ENCODE data around the gene UGT1A8.

DNA sequence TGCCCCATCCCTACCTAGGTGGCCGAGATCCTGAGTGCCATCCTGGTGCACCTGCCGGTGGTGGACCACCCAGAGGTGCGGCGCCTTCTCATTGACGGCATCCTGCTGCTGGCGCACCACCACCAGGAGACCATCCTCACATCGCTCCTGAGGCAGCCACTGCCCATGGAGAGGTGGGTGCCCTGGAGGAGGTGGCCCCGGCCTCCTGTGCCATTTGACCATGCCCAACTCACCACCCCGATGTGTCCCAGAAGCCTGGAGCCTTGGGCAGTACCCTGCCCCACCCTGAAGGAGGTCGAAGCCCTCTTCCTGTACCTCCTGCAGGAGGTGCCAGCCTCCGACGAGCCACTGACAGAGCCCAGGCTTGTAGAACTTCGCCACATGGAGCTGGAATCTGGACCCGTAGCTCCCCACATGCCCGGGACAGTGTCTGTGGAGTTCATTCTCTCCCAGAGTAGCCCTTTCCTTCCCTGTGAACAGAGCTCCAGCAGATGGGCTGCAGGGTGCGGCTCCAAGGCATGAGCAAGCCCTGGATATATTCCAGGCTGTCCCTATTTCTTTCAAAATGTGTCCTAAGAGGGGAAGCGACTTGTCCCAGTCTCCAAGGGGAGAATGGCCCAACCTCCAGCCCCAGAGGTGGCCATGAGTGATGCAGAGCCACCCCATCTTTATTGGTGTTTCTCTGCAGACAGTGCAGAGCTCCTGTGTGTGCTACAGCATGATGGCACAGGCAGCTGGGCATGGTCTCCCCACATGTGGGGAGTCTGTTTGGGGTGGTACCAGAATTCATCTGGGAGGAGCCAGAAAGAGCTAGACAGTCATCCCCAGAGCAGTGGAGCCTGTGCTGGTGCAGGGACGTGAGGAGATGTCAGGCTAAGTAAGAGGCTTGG is 202.7 kb downstream of the UGT1A8 start:
- TF ChIP-seq BHLHE40 (IDR thresholded peaks at IDR 0.05; ENCODE audit: borderline replicate concordance), result no peak
- TF ChIP-seq ZNF384 (IDR thresholded peaks at IDR 0.05), result no peak
- no peak for TF ChIP-seq SP1 (IDR thresholded peaks at IDR 0.05)
- TF ChIP-seq NFRKB (IDR thresholded peaks at IDR 0.05), result no peak
- TF ChIP-seq FOXK2 (IDR thresholded peaks at IDR 0.05), result no peak
- TF ChIP-seq, protein P1, sequence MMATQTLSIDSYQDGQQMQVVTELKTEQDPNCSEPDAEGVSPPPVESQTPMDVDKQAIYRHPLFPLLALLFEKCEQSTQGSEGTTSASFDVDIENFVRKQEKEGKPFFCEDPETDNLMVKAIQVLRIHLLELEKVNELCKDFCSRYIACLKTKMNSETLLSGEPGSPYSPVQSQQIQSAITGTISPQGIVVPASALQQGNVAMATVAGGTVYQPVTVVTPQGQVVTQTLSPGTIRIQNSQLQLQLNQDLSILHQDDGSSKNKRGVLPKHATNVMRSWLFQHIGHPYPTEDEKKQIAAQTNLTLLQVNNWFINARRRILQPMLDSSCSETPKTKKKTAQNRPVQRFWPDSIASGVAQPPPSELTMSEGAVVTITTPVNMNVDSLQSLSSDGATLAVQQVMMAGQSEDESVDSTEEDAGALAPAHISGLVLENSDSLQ (IDR thresholded peaks at IDR 0.05), result no peak
- no peak for TF ChIP-seq LEF1 (IDR thresholded peaks at IDR 0.05; ENCODE audit: borderline replicate concordance)
